GM19467 (cell line): Measurements from ENCODE around the gene BTG2.
"Not testable (repeated sequence)": the region's sequence is repeated elsewhere in the genome, so short reads cannot be mapped to it uniquely, and the experiment has no call there.

Source experiments
- ATAC-seq: cut with Tn5 transposase; IDR thresholded peaks from one replicate; pipeline ENCODE4 v1.9.1; 2021; ENCODE audit warnings: mild to moderate bottlenecking, moderate library complexity; ENCODE audit not compliant: unreplicated experiment

Gene BTG2, protein sequence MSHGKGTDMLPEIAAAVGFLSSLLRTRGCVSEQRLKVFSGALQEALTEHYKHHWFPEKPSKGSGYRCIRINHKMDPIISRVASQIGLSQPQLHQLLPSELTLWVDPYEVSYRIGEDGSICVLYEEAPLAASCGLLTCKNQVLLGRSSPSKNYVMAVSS

DNA sequence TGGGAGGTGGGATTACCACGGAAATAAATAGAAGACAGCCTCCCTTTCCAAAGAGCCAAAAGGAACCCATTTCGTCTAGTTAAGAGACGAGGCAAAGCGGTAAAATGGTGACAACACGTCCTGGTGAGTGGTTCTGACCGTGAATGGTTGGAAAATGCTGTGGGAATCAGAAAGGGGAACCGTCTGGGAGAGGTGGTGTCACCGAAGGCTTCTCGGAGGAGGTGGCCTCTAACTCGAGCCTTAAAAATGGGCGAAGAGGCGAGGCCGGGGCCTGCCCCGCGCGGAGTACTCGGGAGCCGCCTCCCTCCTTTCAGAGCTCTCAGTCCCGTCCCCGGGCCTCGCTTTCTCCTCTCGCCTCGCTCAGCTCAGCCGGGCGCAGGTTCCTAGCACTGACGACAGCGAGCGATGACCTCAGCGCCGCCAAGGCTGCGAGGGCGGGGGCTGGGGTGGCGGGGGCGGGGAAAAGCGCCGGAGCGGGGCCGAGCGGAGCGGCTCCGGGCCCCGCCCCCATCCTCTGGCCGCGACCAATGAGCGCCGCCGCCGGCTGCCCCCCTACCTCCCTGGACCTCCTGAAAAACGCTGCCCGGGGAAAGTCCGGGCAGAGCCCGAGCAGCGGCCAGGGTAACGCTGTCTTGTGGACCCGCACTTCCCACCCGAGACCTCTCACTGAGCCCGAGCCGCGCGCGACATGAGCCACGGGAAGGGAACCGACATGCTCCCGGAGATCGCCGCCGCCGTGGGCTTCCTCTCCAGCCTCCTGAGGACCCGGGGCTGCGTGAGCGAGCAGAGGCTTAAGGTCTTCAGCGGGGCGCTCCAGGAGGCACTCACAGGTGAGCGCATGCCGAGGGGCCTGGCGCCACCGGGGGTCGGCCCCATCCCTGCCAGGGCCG lies at the start of gene BTG2:
BTG2 (plus strand) TSS at position 601 of the 890 bp plus-strand sequence; CDS start at position 689, 88 bp downstream.
- peak; percentile 68 for ATAC-seq

DNA sequence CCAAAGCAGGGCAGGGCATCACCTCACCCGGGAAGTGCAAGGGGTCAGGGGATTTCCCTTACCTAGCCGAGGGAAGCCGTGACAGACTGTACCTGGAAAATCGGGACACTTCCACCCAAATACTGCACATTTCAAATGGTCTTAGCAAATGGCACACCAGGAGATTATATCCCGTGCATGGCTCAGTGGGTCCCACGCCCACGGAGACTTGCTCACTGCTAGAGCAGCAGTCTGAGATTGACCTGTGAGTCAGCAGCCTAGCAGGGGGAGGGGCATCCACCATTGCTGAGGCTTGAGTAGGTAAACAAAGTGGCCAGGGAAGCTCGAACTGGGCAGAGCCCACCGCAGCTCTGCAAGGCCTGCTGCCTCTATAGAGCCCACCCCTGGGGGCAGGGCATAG lies 48.7 kb upstream of the BTG2 start:
- ATAC-seq = not testable (repeated sequence)

DNA sequence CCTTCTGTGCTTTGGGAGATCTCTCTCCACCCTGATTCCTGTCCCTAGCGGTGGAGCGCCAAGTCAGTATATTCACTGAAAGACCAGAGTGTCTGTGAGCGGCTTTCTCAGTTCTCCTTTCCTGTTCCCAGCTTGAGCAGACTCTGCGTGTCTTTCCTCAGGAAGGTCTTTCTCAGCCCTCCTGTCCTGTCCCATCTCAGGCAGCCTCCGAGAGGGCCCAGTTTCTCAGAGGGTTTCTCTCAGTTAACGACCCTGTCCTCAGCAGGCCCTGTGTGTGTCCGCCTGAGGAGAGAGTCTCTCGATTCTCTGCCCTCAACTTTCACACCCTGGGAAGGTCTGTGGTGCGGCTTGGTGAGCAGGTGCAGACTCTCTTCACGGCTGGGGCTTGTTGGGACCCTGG lies 41.8 kb upstream of the BTG2 start:
- ATAC-seq = no peak

DNA sequence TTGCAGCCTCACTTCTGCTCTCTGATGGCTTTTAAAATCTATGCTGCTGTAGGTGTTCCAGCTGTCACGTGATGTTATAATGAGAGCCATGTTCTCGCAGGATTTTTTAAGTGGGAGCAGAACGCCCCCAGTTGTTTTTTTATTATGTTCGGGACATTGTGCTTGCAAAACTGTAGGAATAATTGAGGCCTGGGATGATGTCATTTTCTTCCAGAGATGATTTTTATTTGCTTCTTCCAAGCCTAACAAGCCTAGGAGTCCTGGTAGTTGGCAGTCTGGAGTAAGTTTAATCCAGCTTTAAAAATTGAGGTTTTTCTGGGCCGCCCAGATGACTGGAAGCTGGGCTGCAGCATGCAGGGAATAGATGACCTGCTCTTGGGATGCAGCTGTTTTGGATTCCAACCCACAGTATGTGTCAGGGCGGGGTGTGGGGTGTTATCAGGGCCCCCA lies 41.2 kb upstream of the BTG2 start:
- ATAC-seq = no peak

DNA sequence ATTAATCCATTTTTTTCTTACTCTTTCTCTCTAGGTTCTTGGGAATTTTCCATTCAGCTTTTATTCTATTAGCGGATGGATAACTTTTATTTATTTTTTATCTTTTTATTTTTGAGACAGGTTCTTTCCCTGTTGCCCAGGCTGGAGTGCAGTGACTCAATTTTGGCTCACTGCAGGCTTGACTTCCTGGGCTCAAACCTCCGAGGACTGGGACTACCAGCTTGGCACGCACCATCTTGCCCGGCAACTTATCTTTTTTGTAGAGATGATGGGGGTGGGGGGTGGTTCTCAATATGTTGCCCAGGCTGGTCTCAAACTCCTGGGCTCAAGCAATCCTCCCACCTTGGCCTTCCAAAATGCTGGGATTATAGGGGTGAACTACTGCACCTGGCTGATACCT lies 39.8 kb upstream of the BTG2 start:
- no peak for ATAC-seq

DNA sequence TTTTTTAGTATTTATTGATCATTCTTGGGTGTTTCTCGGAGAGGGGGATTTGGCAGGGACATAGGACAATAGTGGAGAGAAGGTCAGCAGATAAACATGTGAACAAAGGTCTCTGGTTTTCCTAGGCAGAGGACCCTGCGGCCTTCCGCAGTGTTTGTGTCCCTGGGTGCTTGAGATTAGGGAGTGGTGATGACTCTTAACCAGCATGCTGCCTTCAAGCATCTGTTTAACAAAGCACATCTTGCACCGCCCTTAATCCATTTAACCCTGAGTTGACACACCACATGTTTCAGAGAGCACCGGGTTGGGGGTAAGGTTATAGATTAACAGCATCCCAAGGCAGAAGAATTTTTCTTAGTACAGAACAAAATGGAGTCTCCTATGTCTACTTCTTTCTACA lies 39.2 kb upstream of the BTG2 start:
- not testable (repeated sequence) for ATAC-seq

DNA sequence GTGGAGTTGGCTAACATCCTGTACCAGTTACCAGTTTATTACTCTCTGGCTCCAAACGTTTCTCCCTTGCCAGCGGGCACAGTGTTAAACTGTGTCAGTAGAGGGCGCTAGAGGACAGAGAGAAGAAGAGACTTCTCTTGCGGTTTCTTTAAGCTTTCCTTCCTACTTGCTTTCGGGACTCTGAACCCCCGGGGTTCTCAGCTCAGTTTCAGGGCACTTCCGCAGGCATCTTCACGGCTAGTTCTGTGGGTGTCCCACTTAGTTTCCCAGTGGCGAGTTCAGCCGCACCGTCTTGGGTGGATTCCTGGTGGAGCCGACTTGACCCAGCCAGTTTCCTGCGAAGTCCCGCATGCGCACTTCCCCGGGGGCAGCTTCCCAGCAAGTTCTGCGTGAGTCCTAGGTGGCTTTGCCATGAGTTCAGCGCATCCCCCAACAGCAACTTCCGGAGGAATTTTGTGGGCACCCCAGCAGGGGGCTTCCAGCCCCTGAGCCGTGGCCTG lies 37.9 kb upstream of the BTG2 start:
- ATAC-seq = peak; percentile 56

DNA sequence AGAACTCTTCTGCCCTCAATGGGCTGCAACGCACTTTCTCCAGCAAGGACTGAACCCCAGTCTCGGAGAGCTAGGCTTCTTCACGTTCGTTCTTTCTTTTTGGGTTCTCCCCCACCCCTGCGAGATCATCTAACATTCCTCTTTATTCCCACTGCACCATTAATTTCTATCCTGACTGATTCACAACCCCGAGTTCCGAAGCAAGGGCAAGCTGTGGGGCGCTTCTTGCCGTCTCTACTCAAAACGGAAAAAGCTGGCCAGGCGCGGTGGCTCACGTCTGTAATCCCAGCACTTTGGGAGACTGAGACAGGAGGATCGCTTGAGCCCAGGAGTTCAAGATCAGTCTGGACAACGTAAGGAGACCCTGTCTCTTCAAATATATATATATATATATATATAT lies 37.4 kb upstream of the BTG2 start:
- no peak for ATAC-seq

DNA sequence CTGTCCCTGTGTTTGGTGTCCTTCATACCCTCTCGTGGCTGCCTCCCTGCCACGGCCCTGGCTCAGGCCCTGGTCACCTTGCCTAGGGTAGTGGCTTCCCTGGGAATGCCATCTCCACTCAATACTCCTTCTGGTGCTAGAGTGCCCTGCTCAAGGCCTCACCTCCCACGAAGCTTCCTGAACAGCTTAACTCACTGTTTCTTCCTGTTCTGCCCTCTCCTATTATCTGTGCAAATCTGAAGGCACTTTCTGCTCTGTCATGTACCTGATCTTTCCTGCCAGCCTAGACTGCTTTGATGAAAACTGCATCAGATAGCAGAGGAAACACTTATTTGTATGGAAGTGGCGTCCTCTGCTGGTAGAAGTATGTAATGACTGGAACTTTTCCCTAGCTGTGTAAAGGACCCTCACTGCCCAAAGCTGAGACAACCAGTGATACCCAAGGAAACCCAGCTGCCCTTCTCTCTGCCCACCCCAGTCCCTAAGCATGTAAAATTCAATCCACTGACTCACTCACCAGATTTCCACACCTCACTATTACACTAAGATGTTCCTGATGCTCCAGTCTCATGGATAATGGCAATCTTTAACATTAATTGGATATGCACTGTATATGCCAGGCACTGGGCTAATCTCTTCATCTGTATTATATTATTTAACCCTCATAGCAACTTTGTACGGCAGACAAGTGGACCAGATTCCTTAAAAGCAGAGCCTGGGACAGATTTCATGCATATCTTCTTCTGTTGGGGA lies 36.2 kb upstream of the BTG2 start:
- no peak for ATAC-seq

DNA sequence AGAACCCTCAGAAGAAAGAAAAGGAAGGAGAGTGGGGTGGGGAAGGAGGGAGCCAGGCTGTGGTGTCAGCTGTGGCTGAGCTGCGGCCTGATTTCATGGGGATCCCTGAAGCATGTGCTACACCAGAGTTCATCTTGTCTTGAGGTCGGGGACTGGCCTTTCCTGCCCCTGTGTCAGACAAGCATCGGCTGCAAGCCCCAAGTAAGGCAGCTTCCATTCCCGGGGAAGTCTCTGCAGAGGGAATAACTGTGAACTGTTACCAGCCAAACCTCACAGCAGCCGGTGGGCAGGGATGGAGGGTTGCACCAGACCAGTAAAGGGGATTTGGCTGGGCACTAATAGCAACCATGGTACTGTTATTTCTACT lies 35.7 kb upstream of the BTG2 start:
- ATAC-seq = no peak

DNA sequence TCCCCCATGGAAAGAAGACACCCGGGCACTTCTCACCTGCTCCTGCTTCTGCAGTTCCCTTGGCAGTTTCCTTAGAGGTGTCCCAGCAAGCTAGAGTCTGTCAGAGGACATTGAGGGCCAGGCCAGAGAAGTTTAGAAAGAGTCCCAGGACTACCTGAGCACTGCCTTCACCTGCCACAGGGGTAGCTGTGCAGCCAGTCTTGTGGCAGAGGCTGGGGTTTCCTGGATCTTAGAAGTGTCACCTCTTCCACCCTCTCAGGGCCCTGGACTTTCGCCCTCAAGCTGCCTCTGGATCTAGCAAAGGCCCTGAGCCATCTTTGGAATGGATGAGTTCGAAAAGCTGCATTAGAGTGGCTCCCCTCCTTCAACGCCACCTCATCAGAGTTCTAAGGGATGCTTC lies 34.9 kb upstream of the BTG2 start:
- no peak for ATAC-seq

DNA sequence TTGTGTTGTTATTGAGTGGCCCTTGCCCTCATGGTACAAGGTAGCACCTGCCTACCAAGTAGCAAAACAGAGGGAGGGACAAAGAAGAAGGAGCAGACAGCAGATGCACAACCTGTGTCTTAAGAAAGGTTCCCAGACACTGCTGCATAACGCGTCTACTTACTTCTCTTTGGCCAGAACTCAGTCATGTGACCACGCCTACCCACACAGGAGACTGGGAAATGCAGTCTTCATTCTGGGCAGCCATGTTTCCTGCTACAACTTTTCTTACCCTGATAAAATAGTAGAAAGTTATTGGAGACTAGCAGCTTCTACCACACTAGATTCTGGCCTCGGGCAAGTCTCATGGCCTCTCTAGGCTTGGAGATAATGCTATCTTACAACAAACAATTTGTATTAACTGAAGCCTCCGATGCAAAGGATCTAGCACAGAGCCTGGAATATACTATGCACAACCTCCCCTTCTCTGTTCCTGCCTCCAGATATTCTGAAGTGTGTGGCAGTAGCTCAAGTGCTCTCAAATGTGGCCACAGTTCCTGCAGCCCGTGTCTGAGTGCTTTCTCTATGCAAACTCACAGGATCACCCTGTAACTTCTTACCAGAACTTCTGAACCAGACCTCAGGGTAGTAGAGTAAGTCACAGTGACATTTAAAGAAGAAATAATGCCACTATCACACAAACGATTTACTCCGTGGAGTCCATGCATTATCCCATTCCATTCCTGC lies 34.1 kb upstream of the BTG2 start:
- no peak for ATAC-seq

DNA sequence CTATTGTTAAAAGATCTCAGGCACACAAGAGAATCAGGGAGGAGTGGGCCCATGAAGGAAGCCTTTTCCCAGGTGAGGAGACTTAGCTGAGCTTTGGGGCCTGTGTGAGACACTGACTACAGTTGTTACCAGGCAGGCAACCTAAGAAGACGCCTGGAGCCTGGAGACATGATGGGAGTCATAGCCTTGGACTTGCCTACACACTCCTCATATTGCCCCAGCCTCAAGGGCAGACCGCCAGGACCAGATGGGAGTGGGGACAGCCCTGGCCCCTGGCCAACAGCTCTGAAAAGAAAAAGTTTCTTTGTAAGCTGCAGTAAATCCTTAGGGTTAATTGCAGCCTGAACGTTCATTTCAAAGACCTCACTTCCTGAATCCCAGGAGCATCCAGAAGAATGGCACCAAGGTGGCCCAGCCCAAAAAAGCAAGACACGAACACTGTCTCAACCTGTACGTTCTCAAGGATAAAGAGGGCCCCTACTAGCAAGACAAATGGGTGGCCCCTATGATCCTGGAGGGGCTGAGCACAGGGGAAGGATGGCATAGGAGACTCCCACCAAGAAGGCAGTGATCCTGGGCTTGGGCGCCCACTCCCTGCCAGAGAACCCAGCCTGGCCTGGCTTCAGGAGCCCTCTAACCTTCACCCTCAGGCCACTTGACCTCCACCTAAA lies 33.2 kb upstream of the BTG2 start:
- ATAC-seq = no peak

DNA sequence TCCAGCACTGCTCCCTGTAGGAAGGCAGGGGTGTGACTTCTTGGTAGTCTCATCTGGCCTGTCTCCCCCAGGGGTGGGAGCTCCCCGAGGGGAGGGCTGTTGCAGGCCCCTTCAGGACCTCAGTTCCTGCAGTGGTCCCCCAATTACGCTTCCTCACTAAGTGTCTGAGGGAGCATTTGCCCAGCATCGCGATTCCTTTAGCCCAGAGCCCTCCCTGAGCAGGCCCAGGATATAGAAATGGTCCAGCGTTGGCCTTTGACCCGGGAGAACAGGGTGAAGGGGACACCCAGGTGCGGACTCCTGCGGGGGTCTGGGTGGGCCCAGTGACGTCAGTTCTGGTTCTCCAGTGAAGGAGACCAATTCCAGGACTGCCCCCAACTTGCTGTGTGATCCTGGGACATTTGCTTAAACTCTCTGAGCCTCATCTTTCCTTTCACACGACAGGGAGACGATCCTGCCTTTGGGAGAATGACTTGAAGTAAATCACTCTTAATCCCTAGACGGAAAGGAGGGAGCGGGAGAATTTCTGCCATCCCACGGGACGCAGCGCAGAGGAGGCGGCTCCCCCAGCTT lies 32.6 kb upstream of the BTG2 start:
- no peak for ATAC-seq

DNA sequence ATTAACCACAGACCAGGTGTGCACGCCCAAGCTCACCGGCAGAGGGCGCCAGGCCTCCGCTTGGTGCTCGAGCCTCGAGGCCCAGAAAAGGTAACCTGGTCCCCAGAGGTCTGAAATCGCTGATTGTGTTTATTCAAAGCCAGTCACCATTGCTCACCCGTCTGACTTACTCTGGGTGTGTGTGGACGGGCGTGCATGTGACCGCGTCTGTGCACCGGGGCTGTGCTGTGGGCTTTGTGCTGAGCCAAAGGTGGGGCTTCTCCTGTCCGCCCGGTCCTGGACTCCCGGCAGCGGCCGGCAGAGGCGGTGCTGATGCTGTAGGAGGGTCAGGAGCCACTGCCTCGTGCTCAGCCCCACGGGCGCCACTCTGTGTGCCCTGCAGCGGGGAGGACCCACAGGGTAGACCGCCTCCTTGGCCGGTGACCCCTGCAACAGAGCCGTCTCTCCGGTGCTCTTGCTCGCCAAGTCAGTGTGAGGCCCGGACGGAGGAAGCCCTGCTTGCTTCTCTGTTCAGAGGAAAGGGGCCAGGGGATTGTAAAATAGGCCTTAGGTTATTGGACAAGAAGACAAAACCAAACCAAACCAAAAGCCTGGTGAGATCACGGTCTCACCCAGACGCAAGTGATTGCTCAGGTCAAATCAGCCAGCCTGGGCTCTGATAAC lies 32.0 kb upstream of the BTG2 start:
- ATAC-seq = peak; percentile 45

DNA sequence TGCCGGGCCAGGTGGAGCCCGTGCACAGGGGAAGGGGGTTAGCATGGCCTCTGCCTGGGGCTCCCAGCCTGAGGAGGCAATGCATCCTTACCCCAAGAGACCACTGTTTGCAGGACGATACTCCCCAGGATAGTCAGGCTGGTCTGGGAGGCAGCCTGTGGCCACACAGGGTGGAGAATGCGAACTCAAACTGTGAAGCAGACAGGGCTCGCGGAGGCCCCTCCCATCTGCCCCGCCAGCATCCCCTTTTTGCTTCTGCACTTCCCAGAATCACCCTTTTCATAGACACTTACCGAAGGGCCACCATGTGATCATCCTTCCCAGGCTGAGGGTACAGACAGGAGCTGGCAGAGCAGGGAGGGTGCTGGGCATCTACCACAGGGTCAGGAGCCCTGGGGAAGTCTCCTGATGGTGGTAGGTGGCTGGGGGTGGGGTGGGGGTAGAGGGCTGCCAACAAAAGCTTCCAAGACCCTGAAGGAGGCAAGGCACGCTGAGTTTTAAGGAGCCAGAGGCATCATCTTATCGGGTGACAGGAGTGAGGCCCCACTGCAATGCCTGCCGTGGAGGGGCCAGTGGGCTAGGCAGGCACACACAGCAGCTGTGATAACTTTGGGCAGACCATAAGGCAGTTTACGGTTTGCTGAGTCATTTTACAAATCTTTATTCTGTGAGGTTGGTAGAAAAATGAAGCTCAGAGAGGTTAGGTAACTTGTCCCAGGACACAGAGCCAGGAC lies 31.3 kb upstream of the BTG2 start:
- no peak for ATAC-seq

DNA sequence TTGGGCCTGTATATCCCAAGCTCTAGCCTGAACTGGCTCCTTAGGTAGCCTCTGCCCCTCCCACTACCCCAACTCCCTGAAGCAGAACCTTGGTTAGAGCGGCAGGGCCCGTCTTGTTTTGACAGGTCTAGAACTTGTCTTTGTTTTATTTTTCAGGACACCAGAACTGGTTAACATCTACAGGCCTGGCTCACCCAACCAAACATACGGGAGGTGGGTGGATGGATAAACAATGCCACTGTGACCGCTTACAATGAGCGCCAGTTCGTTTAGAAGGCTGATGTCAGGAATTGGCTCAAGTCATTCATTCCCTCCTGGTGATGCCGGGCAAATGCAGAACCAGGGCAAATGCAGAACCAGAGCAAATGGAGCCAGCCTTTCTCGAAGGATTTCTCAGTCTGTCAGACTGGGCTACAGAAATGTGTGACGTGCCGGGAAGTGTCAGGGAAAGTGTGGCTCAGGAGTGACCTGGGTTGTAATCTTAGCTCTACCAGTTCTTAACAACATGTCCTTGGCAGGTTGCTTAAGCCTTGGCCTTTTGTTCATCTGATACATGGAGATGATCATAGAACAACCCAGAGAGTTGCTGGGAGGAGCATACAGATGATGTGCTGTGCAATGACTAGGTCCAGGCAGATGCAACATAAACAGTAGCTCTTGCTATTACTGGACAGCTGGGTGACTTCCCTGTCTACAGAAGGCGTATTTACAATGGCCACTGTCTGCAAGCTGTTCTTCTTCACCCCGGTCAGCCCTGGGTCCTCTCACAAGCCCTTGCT lies 30.5 kb upstream of the BTG2 start:
- ATAC-seq = no peak

DNA sequence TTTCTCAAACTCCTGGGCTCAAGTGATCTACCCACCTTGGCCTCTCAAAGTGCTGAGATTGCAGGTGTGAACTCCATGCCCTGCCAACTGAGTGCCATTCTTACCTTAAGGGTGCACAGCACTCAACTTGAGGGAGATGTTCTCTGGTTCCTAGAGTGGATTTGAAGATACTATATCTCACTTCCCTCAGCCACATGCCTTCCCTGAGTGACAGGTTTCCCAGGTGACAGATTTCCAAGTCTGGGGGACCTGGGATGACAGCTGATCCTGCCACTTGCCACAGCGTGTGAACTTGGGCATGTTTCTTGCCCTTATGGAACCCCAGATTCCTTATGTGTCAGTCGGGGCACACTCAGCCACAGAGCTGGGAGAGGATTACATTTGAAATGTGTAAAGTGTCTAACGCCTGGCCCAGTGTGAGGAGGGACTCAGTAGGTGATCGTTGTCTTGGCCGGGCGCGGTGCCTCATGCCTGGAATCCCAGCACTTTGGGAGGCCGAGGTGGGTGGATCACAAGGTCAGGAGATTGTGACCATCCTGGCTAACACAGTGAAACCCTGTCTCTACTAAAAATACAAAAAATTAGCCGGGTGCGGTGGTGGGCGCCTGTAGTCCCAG lies 29.6 kb upstream of the BTG2 start:
- ATAC-seq = no peak
